Raji (cell line): ENCODE results near the gene CEP131.

Source experiments
- POLR2A ChIP-seq: IDR thresholded peaks from 2 replicates; pipeline ENCODE4 v1.6.1; 2011; ENCODE audit warnings: low read depth, low read length, control low read depth; ENCODE audit not compliant: insufficient read depth

Gene CEP131

GRCh38 chr17:81195941-81196495 lies 26.7 kb downstream of the CEP131 start:
- no peak for TF ChIP-seq POLR2A

GRCh38 chr17:81194941-81195901 lies 27.5 kb downstream of the CEP131 start:
- TF ChIP-seq POLR2A, result no peak

DNA sequence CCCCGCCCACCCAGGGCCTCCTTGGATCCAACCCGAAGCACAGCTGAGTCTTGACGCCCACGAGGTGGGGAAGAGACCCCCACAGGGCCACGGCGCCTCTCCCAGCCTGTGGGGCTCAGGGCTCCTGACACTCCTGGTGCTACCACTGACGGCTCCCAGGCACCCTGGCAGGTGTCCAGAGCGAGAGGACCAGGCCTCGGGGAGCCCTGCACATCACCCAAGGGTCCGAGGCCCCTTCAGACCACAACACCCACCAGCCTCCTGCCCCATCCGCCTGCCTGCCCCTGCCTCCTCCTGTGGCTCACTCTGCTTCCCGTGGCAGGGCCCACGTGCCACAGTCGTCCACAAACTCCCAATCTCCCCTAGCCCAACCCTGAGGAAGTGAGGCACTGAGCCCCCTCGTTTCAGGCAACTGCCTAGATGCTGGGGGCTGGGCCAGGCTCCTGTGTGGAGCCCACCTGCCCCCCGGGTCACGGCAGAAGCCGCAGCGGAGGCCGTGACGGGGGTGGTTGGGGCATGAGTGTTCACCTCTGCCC lies 28.5 kb downstream of the CEP131 start:
- TF ChIP-seq POLR2A, result no peak

DNA sequence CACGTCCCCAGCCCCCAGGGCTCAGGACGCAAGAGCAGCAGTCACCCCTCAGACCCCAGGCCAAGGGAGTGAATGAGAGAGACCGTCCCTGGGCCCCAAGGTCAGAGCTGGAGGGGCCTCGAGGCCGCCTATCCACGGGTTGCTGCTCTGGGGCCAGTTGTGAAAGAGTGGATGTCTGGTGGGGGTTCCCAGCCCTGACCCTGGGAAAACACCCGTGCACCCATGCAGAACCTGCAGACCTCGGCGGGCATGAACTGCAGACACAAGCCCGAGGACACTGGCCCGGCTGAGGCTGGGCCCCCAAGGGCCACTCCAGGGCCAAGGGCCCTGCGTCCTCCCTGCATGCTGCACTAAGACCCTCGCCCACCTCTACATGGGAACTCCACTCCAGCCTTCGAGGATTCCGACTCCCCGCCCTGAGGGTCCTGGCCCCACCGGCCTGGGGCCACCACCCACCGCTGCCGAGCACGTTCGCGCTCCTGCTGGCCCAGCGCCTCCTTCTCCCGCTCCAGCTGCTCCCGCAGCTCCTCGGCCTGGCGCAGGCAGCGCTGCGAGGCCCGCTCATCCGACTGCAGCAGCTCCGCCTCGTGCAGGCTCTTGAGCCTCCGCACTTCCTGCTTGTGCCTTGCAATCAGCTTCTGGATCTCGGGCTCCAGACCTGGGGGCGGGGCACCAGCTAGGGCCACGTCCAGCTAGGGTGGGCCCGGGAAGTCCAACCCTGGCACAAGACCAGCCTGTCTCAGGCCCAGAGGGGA lies 29.1 kb downstream of the CEP131 start:
- no peak for TF ChIP-seq POLR2A

DNA sequence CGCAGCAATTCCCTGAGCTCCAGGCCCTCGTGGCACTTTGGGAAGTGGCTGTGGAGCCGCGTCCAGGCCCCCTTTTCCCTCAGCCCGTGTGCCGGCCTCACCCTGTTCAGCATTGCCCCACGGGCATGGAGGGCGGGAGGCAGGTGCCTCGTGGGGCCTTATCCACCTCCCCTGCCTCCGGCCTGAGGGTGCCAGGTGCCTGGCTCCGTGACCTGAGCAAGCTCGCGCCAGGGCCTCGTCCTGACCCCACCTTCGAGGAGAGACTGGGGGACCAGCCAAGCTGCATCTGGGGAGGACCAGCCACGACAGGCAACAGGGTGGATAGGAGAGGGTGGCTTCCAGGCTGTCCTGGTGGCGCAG lies 29.7 kb downstream of the CEP131 start:
- TF ChIP-seq POLR2A, result no peak

- TF ChIP-seq POLR2A, result no peak
These were observed 30.2 kb downstream of the CEP131 start for GRCh38 chr17:81192386-81193050.

GRCh38 chr17:81191646-81192045 lies 31.1 kb downstream of the CEP131 start:
- TF ChIP-seq POLR2A, result no peak

GRCh38 chr17:81191116-81191515 lies 31.6 kb downstream of the CEP131 start:
- no peak for TF ChIP-seq POLR2A

DNA sequence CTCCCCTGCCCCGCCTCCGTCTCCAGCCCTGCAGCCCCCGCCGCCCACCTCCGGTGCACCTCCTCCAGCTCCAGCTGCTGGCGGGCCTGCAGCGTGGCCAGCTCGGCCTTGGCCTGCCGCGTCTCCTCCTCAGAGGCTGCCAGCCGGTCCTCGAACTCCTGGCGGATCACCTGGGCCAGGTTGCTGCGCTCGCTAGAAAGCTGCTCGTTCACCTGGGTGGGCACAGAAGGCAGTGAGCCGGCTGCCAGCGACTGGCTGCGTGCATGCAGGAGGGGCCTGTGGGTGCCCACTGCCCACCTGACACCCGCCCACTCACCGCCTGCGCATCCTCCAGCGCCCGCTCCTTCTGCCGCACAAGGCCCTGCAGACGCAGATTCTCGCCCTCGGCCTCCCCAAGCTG lies 32.2 kb downstream of the CEP131 start:
- TF ChIP-seq POLR2A, result no peak

DNA sequence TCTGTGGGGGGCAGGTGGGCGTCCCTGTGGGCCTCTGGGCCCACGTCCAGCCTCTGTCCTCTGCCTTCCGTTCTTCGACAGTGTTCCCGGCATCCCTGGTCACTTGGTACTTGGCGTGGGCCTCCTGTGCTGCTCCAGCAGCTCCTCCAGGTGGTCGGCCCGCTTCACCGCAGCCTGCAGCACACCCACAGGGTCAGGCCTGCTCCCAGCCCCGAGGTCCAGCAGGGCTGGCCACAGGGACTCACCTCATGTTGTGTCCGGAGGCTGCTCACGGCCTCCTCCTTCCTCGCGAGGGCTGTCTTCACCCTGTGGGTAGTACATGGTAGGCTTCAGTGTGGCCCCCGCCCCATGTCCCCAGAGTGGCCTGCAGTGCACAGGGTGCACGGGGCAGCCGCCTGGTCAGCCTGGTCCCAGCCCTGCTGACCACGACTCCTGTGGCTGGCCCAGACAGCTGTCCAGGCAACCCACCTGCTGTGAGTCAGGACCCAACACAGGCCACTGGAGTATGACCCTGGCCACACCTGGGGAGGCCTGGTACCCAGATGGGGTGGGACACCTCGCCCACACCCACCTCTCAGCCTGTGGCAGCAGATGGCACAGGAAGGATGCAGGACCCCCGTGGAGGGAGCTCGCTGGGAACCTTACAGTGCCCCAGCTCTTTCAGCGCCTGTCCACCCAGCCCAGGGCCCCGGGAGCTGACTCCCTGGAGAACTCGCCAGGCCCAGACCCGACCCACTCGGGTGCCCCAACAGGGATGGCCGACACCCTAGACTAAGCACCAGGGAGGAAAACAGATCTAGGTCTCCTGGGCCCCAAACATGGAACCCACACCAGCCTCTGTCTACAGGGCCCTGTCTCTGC lies 32.9 kb downstream of the CEP131 start:
- no peak for TF ChIP-seq POLR2A

DNA sequence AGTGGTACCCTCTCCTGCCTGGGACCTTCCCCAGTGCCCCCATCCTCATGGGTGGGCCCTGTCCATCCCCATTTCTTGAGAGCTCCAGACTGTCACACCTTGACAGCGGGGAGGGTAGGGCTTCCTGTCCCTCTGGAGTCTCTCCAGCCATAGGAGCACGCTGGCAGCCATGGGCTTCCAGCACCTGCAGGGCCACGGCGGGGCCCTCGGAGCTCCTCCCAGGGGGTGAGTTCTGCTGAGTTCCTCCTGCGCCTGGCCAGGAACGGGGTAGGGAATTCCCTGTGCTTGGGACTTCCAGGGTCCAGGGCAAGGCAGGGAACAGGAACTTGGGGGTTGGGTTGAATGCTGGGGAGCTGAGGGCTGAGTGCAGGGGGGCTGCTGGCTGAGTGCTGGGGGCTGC lies 33.7 kb downstream of the CEP131 start:
- TF ChIP-seq POLR2A, result no peak

- no peak for TF ChIP-seq POLR2A
These were observed 34.3 kb downstream of the CEP131 start for GRCh38 chr17:81188491-81188840.

DNA sequence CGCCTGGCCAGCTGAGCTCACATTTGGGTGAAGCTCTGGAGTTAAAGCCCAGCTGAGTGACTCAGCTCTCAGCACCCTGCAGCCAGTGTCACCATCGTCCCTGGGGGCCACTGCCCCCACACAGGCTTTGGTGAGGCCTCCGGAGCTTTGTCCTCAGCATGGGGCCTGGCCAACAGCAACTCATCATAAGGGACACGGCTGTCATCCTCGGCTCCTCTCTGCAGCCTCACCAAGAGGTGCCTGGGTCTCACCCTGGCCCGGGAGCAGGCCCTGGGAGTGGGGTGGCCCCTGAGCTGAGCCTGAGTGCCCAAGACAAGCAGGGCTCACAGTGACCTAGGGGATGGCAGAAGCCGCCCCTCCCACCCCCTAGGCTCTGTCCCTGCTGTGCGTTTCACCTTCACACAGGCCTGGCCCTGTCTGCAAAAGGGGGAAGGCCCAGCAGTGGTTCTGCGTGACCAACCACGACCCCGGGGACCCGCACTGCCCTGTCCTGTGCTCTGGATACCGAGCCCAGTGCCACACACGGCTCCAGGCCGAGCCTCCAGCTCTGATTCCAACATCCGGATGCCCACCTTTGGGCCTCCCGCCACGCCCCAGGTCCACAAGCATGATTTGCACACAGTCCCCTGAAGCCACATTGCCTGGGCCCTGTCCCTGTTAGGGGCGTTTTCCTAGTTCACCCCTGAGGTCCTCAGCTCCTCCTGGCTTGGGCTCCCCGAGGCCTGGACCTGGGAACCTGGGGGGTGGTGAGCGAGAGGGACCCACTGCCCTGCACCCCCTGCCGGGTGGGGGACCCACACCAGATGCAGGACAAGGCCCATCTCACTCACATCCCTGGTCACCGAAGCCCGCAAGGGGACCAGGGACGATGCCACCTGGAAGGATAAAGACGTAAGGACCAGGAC lies 34.9 kb downstream of the CEP131 start:
- TF ChIP-seq POLR2A, result no peak

- no peak for TF ChIP-seq POLR2A
These were observed 35.6 kb downstream of the CEP131 start for GRCh38 chr17:81187120-81187519.

DNA sequence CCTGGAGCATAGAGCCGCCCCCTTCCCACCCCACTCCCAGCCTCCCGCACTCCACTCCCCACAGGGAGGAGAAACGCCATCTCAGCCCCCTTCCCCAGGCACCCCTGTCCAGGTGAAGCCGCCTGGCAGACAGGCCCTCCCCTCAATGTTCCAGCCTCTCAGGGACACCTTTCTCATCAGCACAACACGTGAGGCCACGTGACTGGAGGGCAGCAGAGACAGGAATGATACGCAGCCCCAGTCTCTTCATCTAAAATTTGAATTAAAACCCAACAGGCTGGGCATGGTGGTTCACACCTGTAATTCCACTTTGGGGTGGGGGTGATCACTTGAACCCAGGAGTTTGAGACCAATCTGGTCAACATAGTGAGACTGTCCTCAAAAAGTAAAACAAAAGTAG lies 36.6 kb downstream of the CEP131 start:
- TF ChIP-seq POLR2A, result no peak
